Fibroblast of lung (primary cell): ENCODE results near the gene ODF4.

Experiments used
- CTCF ChIP-seq, 2 donors: IDR thresholded peaks in 1 of 2; conservative IDR thresholded peaks in 1 of 2; 1 replicate in 1 of 2; 2 replicates in 1 of 2; pipeline ENCODE4 v1.5.1; 2011 to 2012; ENCODE audit warnings: low read length in 2 of 2, control low read depth in 1 of 2, inconsistent platforms in 1 of 2, low read depth in 1 of 2, mild to moderate bottlenecking in 1 of 2
- EZH2 ChIP-seq: IDR thresholded peaks from 2 replicates; pipeline ENCODE4 v1.5.1; 2012; ENCODE audit warnings: low read length, control low read depth, mild to moderate bottlenecking; ENCODE audit errors: missing control alignments

- TF ChIP-seq CTCF (conservative IDR thresholded peaks at IDR 0.05 in 1 of 2, IDR thresholded peaks at IDR 0.05 in 1 of 2; ENCODE audit: low read depth in 1 of 2, low read length in 2 of 2) (no peak), EZH2 (no peak)
Observed at GRCh38 chr17:8392274-8392673, 52.6 kb downstream of the ODF4 start.
